ENCODE measurements around the gene ZNF618.

ZNF618 gene

GRCh38 chr9:113989714-113990569 lies 113.8 kb downstream of the ZNF618 start:
- no peak for DNase-seq

GRCh38 chr9:113990570-113990907 lies 114.4 kb downstream of the ZNF618 start:
- DNase-seq: no peak

- no peak for DNase-seq
Measured at GRCh38 chr9:113990975-113991471, 114.9 kb downstream of the ZNF618 start.

- no peak for DNase-seq
Measured at GRCh38 chr9:113991714-113992113, 115.6 kb downstream of the ZNF618 start.

- no peak for DNase-seq
Measured at GRCh38 chr9:113992276-113992951, 116.3 kb downstream of the ZNF618 start.

- DNase-seq: no peak
Measured at GRCh38 chr9:113992994-113993393, 116.9 kb downstream of the ZNF618 start.

GRCh38 chr9:113993838-113994540 lies 117.9 kb downstream of the ZNF618 start:
- DNase-seq: no peak

GRCh38 chr9:113995401-113995800 lies 119.3 kb downstream of the ZNF618 start:
- DNase-seq: no peak

- DNase-seq: peak; percentile 24
Measured at GRCh38 chr9:113995963-113996362, 119.9 kb downstream of the ZNF618 start.

- DNase-seq: peak; percentile 17
Measured at GRCh38 chr9:113996531-113997001, 120.5 kb downstream of the ZNF618 start.

- DNase-seq: peak; percentile 26
Measured at GRCh38 chr9:113997064-113997463, 121.0 kb downstream of the ZNF618 start.

GRCh38 chr9:113997610-113998009 lies 121.5 kb downstream of the ZNF618 start:
- DNase-seq: peak; percentile 32

GRCh38 chr9:113998114-113998513 lies 122.0 kb downstream of the ZNF618 start:
- DNase-seq: peak; percentile 32

- DNase-seq: peak; percentile 24
Measured at GRCh38 chr9:113998525-113999255, 122.6 kb downstream of the ZNF618 start.

GRCh38 chr9:113999256-114000062 lies 123.3 kb downstream of the ZNF618 start:
- DNase-seq: peak; percentile 41

- no peak for DNase-seq
Measured at GRCh38 chr9:114000063-114000454, 124.0 kb downstream of the ZNF618 start.

- peak; percentile 32 for DNase-seq
Measured at GRCh38 chr9:114000671-114001409, 124.7 kb downstream of the ZNF618 start.

- no peak for DNase-seq
Measured at GRCh38 chr9:114001410-114001685, 125.2 kb downstream of the ZNF618 start.

- DNase-seq: peak; percentile 11
Measured at GRCh38 chr9:114001794-114002261, 125.7 kb downstream of the ZNF618 start.

GRCh38 chr9:114002271-114002985 lies 126.3 kb downstream of the ZNF618 start:
- peak; percentile 45 for DNase-seq

Measured in activated CD8-positive, alpha-beta memory T cell treated with anti-CD3 and anti-CD28 coated beads for 24 hours (primary cell).